ENCODE measurements around the gene MSLN. TPM values are rescaled to one million over a fixed set of nuclear protein-coding genes. Genes with fewer than 3 reads are reported as not detected.

Gene MSLN
- total RNA-seq, 2 donors from 2014 or later, result 0.74 to 7.3 TPM

DNA sequence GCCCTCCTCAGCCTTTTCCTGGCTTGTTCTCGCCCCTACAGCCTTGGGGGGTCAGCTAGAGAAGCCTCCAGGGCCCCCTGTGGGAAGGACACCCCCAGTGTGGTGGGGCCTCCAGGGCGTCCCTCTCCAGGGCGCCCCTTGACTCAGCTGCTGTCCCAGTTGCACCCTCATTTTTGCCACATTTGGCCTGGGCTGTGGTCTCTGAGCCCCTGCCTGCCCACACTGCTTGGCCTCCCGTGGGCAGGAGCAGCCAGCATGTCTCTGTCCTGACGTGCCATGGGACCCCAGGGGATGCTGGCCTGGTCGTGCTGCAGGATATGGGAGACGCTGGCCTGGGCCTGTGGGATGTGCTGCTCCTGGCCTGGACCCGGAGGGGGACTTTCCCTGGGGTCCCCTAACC lies 32.9 kb downstream of the MSLN start:
- Histone ChIP-seq H3K4me1 (replicated peaks) (no peaks in the 10 kb centered on the region), H3K27me3 (replicated peaks; ENCODE audit: insufficient read depth) (peaks cover 3% of the 10 kb centered on the region), H3K4me3 (no peak overlapping the region), H3K9me3 (no peaks in the 10 kb centered on the region), H3K27ac (no peak overlapping the region), H3K36me3 (no peaks in the 10 kb centered on the region)
- DNase-seq (ENCODE audit: low spot score), result no peak
- no peak for TF ChIP-seq POLR2A (IDR thresholded peaks at IDR 0.05)
- TF ChIP-seq POLR2AphosphoS5 (IDR thresholded peaks at IDR 0.05), result no peak
- intact Hi-C loops (cut with DNase I), result no loop called here
- 94% methylated on average over 8 of the region's 8 CpGs for WGBS

DNA sequence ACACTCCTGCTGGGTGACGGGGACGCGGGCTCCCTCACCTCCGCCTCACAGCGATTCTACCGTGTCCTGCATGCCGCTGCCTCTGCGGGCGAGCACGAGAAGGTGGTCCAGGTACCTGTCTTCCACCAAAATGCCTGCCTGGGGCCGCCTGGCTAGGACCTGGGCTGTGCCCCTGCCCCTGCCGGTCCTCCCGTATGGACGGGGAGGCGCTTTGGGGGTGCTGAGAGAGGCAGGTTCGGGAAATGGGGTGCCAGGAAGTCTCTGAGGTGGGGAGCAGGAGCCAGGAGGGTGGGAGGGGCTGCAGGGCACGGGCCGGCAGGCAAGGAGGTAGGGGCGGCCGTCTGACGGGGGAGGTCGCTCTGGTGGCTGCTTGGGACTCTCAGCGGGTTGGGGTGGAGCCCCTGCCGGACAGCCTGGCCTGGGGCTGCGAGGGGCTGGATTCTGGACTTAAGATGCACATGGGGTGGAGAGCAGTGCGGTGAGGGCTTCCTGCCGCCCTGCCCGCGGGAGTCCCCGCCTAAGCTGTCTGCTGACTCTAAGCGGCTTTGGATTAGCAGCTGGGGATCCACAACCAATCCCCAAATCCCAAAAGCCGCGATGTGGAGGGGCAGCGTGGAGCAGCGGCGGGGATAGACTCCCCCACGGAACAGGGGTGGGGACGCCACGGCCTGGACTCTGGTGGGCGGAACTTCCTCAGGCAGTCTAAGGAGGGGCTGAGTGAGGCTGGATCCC lies 33.7 kb downstream of the MSLN start:
- no peaks in the 10 kb centered on the region for H3K36me3 ChIP-seq
- intact Hi-C loops (cut with DNase I), result no loop called here
- no peaks in the 10 kb centered on the region for H3K9me3 ChIP-seq
- WGBS, result 91% methylated on average over 40 of the region's 40 CpGs
- TF ChIP-seq CTCF (IDR thresholded peaks at IDR 0.05) (no peak), POLR2AphosphoS5 (IDR thresholded peaks at IDR 0.05) (no peak), POLR2A (IDR thresholded peaks at IDR 0.05) (no peak)
- no peak for DNase-seq (ENCODE audit: low spot score)
- no peak overlapping the region for H3K27ac ChIP-seq
- H3K4me3 ChIP-seq, result no peak overlapping the region
- H3K27me3 ChIP-seq (replicated peaks; ENCODE audit: insufficient read depth), result peaks cover 3% of the 10 kb centered on the region
- H3K4me1 ChIP-seq (replicated peaks), result no peaks in the 10 kb centered on the region

DNA sequence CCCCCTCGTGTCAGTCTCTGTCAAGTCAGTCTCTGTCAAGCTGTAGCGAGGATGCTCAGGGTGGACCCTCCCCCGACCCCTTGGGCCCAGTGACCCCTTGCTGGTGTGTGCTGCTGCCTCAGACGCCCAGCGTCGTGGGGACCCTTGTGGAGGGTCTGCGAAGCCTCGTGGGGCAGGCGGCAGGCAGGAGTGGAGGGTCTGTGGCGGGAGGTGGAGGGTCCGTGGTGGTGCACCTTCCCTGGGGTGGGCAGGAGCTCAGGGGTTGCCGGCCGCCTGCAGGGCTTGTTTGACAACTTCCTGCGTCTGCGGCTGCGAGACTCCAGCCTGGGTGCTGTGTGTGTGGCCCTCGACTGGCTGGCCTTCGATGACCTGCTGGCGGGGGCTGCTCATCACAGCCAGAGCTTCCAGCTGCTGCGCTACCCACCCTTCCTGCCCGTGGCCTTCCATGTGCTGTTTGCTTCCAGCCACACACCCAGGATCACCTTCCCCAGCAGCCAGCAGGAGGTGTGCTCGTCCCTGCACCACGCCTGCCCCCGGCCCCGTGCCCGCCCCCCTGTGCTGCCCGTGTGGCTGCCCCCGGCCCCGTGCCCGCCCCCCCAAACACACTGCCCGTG lies 34.4 kb downstream of the MSLN start:
- no peaks in the 10 kb centered on the region for H3K9me3 ChIP-seq
- no peaks in the 10 kb centered on the region for H3K36me3 ChIP-seq
- H3K4me1 ChIP-seq (replicated peaks), result no peaks in the 10 kb centered on the region
- intact Hi-C loops (cut with DNase I), result no loop called here
- peaks cover 10% of the 10 kb centered on the region for H3K27me3 ChIP-seq (replicated peaks; ENCODE audit: insufficient read depth)
- DNase-seq (ENCODE audit: low spot score), result no peak
- TF ChIP-seq CTCF (IDR thresholded peaks at IDR 0.05), result no peak
- no peak for TF ChIP-seq POLR2AphosphoS5 (IDR thresholded peaks at IDR 0.05)
- no peak for TF ChIP-seq POLR2A (IDR thresholded peaks at IDR 0.05)
- no peak overlapping the region for H3K4me3 ChIP-seq
- 78% methylated on average over 31 of the region's 31 CpGs for WGBS
- H3K27ac ChIP-seq, result no peak overlapping the region

GRCh38 chr16:795580-796229 lies 35.2 kb downstream of the MSLN start:
- peaks cover 15% of the 10 kb centered on the region for H3K27me3 ChIP-seq (replicated peaks; ENCODE audit: insufficient read depth)
- peak; percentile 63 for DNase-seq (ENCODE audit: low spot score)
- intact Hi-C loops (cut with DNase I), result no loop called here
- WGBS, result 57% methylated on average over 28 of the region's 33 CpGs
- no peak overlapping the region for H3K4me3 ChIP-seq
- no peaks in the 10 kb centered on the region for H3K4me1 ChIP-seq (replicated peaks)
- H3K36me3 ChIP-seq, result no peaks in the 10 kb centered on the region
- TF ChIP-seq POLR2AphosphoS5 (IDR thresholded peaks at IDR 0.05) (peak; percentile 73), POLR2A (IDR thresholded peaks at IDR 0.05) (no peak), CTCF (IDR thresholded peaks at IDR 0.05) (no peak)
- no peak overlapping the region for H3K27ac ChIP-seq
- no peaks in the 10 kb centered on the region for H3K9me3 ChIP-seq

GRCh38 chr16:796296-797119 lies 36.0 kb downstream of the MSLN start:
- Histone ChIP-seq H3K4me3 (no peak overlapping the region), H3K36me3 (no peaks in the 10 kb centered on the region), H3K4me1 (replicated peaks) (no peaks in the 10 kb centered on the region), H3K27ac (no peak overlapping the region), H3K9me3 (no peaks in the 10 kb centered on the region), H3K27me3 (replicated peaks; ENCODE audit: insufficient read depth) (peaks cover 19% of the 10 kb centered on the region)
- intact Hi-C loops (cut with DNase I), result no loop called here
- DNase-seq (ENCODE audit: low spot score), result no peak
- WGBS, result 93% methylated on average over 33 of the region's 38 CpGs
- TF ChIP-seq CTCF (IDR thresholded peaks at IDR 0.05) (no peak), POLR2A (IDR thresholded peaks at IDR 0.05) (no peak), POLR2AphosphoS5 (IDR thresholded peaks at IDR 0.05) (no peak)
